CD4-positive, alpha-beta T cell treated with Interleukin-12 subunit alpha and Interleukin-12 subunit beta, for 1 hour (primary cell): ENCODE data around the gene RXFP3.

Source experiments
- DNase-seq: peaks from one replicate; pipeline ENCODE4 v3.0.0-alpha.2; 2020

The RXFP3 gene

GRCh38 chr5:33984178-33984577, 48.0 kb downstream of the RXFP3 start:
- no peak for DNase-seq

- no peak for DNase-seq
Observed at GRCh38 chr5:33984671-33985124, 48.5 kb downstream of the RXFP3 start, which contains the start of gene SLC45A2. Gene SLC45A2 (minus strand): TSS chr5:33984693. CDS start chr5:33984583, 110 bp downstream.

- DNase-seq: no peak
Observed at GRCh38 chr5:33985447-33985846, 49.3 kb downstream of the RXFP3 start.
